GM12878 (cell line): ENCODE results near the gene ZSCAN9. TPM values are rescaled to one million over a fixed set of nuclear protein-coding genes. Genes with fewer than 3 reads are reported as not detected.

ENCODE experiments used
- ATAC-seq: fragments of 200-7000 bp; cut with Tn5 transposase; 3 replicates; pipeline ENCODE4 v1.9.1; 2020; ENCODE audit warnings: mild to moderate bottlenecking, moderate library complexity
- BruUV-seq: library from RNA; stranded (reverse); fragments of 400-500 nt; replicated peaks from 2 replicates; lab custom pipeline; 2021; lab: Mats Ljungman, UMichigan
- CTCF ChIA-PET: fragments of 300-600 bp; sonication (Branson Sonifier 250); formaldehyde crosslinking; extraction: SDS; loops from one replicate; lab custom pipeline; 2021; ENCODE audit warnings: inconsistent platforms; lab: Yijun Ruan, JAX
- POLR2A ChIA-PET: fragments of 350-600 bp; formaldehyde crosslinking; extraction: SDS; loops from one replicate; lab custom pipeline; 2021; ENCODE audit warnings: inconsistent platforms; lab: Charles Lee
- RAD21 ChIA-PET: fragments of 300-600 bp; sonication (Branson Sonifier 250); formaldehyde crosslinking; loops from one replicate; lab custom pipeline; 2023; ENCODE audit warnings: antibody characterized with exemption; ENCODE audit not compliant: unreplicated experiment; lab: Charles Lee
- SMC1A ChIA-PET: fragments of 300-600 bp; sonication (Branson Sonifier 250); formaldehyde crosslinking; loops from one replicate; lab custom pipeline; 2023; ENCODE audit not compliant: unreplicated experiment, uncharacterized antibody; lab: Charles Lee
- DNase-seq: peaks from one replicate; pipeline ENCODE4 v3.0.0-alpha.2; 2011; ENCODE audit warnings: low read depth, low spot score
- FAIRE-seq: peaks from 3 replicates; lab custom pipeline; 2011; peaks lifted over from hg19 to GRCh38; lab: Jason Lieb, UNC
- H2AFZ ChIP-seq: 2 replicates; pipeline ENCODE4 v1.6.0; 2011; ENCODE audit warnings: low read depth, low read length, control low read depth; ENCODE audit not compliant: control insufficient read depth
- H3K27ac ChIP-seq: 2 replicates; pipeline ENCODE4 v1.5.1; 2011; ENCODE audit warnings: control low read depth; ENCODE audit not compliant: control insufficient read depth, insufficient read depth
- H3K27me3 ChIP-seq, 2 experiments: replicated peaks in 1 of 2; 2 replicates each; pipeline versions ENCODE4 v1.6.0 to v1.6.1; 2011; ENCODE audit warnings: low read length in 1 of 2; ENCODE audit not compliant: control insufficient read depth in 2 of 2, insufficient read depth in 2 of 2
- H3K36me3 ChIP-seq, 2 experiments: 2 replicates each; pipeline ENCODE4 v1.5.1; 2011; ENCODE audit warnings: low read length in 1 of 2; ENCODE audit not compliant: control insufficient read depth in 2 of 2, insufficient read depth in 2 of 2
- H3K4me1 ChIP-seq: 2 replicates; pipeline ENCODE4 v1.6.1; 2011; ENCODE audit warnings: mild to moderate bottlenecking, low read length, moderate library complexity, mixed read lengths; ENCODE audit not compliant: control insufficient read depth, insufficient read depth
- H3K4me2 ChIP-seq: 2 replicates; pipeline ENCODE4 v1.6.0; 2011; ENCODE audit warnings: control low read depth; ENCODE audit not compliant: control insufficient read depth, insufficient read depth
- H3K4me3 ChIP-seq: fragments of 200-600 bp; sonication (generic); 2 replicates; pipeline ENCODE4 v1.5.1; 2016
- H3K79me2 ChIP-seq: 2 replicates; pipeline ENCODE4 v1.6.0; 2011; ENCODE audit warnings: low read length; ENCODE audit not compliant: control insufficient read depth, insufficient read depth
- H3K9ac ChIP-seq: 2 replicates; pipeline ENCODE4 v1.8.0; 2011; ENCODE audit warnings: low read length, control low read depth, mixed read lengths; ENCODE audit not compliant: control insufficient read depth, insufficient read depth
- H3K9me3 ChIP-seq: replicated peaks from 3 replicates; pipeline ENCODE4 v1.5.1; 2011; ENCODE audit warnings: mild to moderate bottlenecking, low read length; ENCODE audit not compliant: control insufficient read depth, insufficient read depth
- H4K20me1 ChIP-seq: 2 replicates; pipeline ENCODE4 v1.6.0; 2011; ENCODE audit not compliant: control insufficient read depth, insufficient read depth
- CEBPZ ChIP-seq: fragments of 150-350 bp; IDR thresholded peaks from 2 replicates; pipeline ENCODE4 v1.6.1; 2016; ENCODE audit warnings: low read depth, low read length
- SMAD1 ChIP-seq: fragments of 450-650 bp; IDR thresholded peaks from 2 replicates; pipeline ENCODE4 v1.6.1; 2018; ENCODE audit warnings: mild to moderate bottlenecking, low read depth; ENCODE audit not compliant: partially characterized antibody
- STAT1 ChIP-seq: fragments of 450-650 bp; conservative IDR thresholded peaks from 2 replicates; pipeline ENCODE4 v1.6.1; 2014; ENCODE audit warnings: antibody characterized with exemption, mild to moderate bottlenecking
- ZNF217 ChIP-seq: fragments of 450-650 bp; IDR thresholded peaks from 2 replicates; pipeline ENCODE4 v1.6.1; 2017; ENCODE audit warnings: antibody characterized with exemption, mild to moderate bottlenecking
- WGBS: methylation state at CpG from one replicate; pipeline ENCODE4 v1.1.6; 2016; ENCODE audit warnings: low lambda C conversion rate; ENCODE audit not compliant: insufficient replicate concordance, insufficient coverage; ENCODE audit errors: missing lambda C conversion rate; 5-methylcytosine and 5-hydroxymethylcytosine counted together
- in situ Hi-C: fragments of 300-500 bp; cut with MboI; formaldehyde crosslinking; loops from 9 replicates; pipeline ENCODE4 v1.14.3; 2018; ENCODE audit warnings: mixed read lengths
- intact Hi-C: fragments of 100-400 bp; cut with micrococcal nuclease; formaldehyde crosslinking; loops from one replicate; pipeline ENCODE4 v1.14.2; 2022; ENCODE audit not compliant: unreplicated experiment
- polyA plus RNA-seq, 11 experiments: library from polyadenylated mRNA; depleted of rRNA in 4 of 11; unstranded in 6 of 11; stranded (reverse) in 5 of 11; fragments of >200 nt; fragmentation: Nextera tagmentation in 4 of 11; fragmentation: Illumina TruSeq in 1 of 11; extraction: Ambion mirVana in 4 of 11; extraction: Trizol in 1 of 11; gene quantifications; 1 replicate in 1 of 11; 2 replicates in 10 of 11; pipeline versions ENCODE4 v1.2.1 to v1.2.3, GENCODE V29; 2011 to 2016; ENCODE audit warnings: inconsistent platforms in 2 of 11, missing spikeins in 2 of 11, low read depth in 1 of 11
- total RNA-seq, 4 experiments: library from RNA; depleted of rRNA in 3 of 4; stranded (reverse); fragments of >200 nt in 3 of 4; fragmentation: Illumina TruSeq in 1 of 4; extraction: Trizol in 1 of 4; gene quantifications; 2 replicates each; pipeline versions ENCODE4 v1.2.1 to v1.2.3, GENCODE V29; 2013 to 2021

The ZSCAN9 gene
- total and polyA plus RNA-seq, 10 of the 15 experiments (the other 5 are each of a cell fraction or from before 2014, with no cell fraction given): 8.1 to 28.7 (median 17.4) TPM

GRCh38 chr6:28264834-28265401 lies 39.8 kb downstream of the ZSCAN9 start (continued):
- TF ChIP-seq CEBPZ: no peak

GRCh38 chr6:28266563-28266961 lies 41.5 kb downstream of the ZSCAN9 start:
- intact Hi-C loops: loop anchor here (2.0 to 5.0 kb wide), 3 partner anchors 14 to 91 kb away; partner anchors contain the start of genes ZKSCAN4 and ZSCAN31
- DNase-seq (no peak), ATAC-seq (no peak), FAIRE-seq (no peak)
- Histone ChIP-seq H3K9ac (peak overlapping the region; percentile 77), H3K79me2 (peaks cover 11% of the 10 kb centered on the region), H3K27me3 (no peaks in the 10 kb centered on the region), H3K4me2 (peak overlapping the region; percentile 92), H3K4me1 (no peaks in the 10 kb centered on the region), H3K9me3 (no peaks in the 10 kb centered on the region; the same call in 2 of the 3 replicates), H2AFZ (peak overlapping the region; percentile 87), H3K27ac (peak overlapping the region; percentile 84), H3K36me3 (no peaks in the 10 kb centered on the region), H3K4me3 (peak overlapping the region; percentile 96), H4K20me1 (no peaks in the 10 kb centered on the region)
- under 1% methylated on average over 5 of the region's 5 CpGs for WGBS
- in situ Hi-C loops: no loop called here
- ChIA-PET SMC1A (interaction anchor here (0.8 to 4.0 kb wide), 20 partner anchors 9 to 150 kb away, joined by 3 to 30 read pairs (median 7); partner anchors contain the start of genes PGBD1, ZKSCAN3, ZKSCAN4 and ZSCAN31), POLR2A (interaction anchor here (0.6 to 2.7 kb wide), 7 partner anchors 14 to 125 kb away, joined by 3 to 11 read pairs (median 4); partner anchors contain the start of genes PGBD1, ZKSCAN4 and ZKSCAN8), CTCF (interaction anchor here (0.5 to 2.6 kb wide), 7 partner anchors 13 to 379 kb away, joined by 3 to 14 read pairs (median 4); no protein-coding TSS in a partner anchor), RAD21 (interaction anchor here (0.8 to 3.3 kb wide), 13 partner anchors 11 to 130 kb away, joined by 3 to 22 read pairs (median 4); partner anchors contain the start of genes PGBD1, ZKSCAN3, ZKSCAN4 and ZKSCAN8)
- TSS peak; percentile 89 for BruUV-seq
- TF ChIP-seq ZNF217 (no peak), STAT1 (no peak), SMAD1 (no peak)
